Activated CD8-positive, alpha-beta memory T cell treated with anti-CD3 and anti-CD28 coated beads, Interleukin-2, amount 50 U/mL, for 1 hour (primary cell): ENCODE data around the gene B4GALT3.
A peak's percentile ranks its signal among the peaks of the same experiment; 100 is the strongest.

Experiments
- DNase-seq: peaks from one replicate; pipeline ENCODE4 v3.0.0-alpha.2; 2020; ENCODE audit errors: extremely low read depth

Gene B4GALT3

DNA sequence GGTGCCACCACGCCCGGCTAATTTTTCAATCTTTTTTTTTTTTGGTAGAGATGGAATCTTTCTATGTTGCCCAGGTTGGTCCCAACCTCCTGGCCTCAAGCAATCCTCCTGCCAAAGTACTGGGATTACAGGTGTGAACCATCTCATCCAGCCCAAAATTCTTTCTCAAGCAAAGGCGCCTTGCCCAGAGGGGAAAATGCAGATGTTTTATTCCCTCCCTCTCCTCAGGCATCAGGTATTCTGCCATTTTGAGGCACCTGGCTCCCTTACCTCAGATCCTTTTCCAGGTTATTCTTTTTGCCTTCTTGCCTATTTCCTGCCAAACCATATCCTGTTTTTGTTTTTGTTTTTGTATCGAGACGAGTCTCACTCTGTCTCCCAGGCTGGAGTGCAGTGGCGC is 11.1 kb upstream of the B4GALT3 start:
- DNase-seq = no peak

DNA sequence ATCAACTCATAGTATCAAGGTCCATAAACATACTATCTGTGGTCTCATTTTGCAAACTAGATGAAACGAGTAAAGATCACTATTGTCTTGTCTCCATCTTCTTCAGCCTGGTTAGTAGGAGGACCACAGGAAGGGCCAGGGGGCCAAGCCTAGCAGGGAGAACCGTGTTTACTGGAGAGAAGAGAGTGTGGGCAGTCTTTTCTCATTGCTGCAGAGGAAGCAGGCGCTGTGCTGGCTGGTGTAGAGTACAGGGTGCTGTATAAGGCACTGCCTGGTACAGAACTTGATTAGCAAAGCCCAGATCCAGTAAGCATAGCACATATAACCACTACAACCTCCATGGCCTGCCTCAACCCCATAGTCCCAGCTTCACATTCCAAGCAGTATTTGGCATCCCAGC is 10.0 kb upstream of the B4GALT3 start:
- DNase-seq = no peak

- no peak for DNase-seq
These were observed 8.5 kb upstream of the B4GALT3 start for GRCh38 chr1:161185732-161186311.

DNA sequence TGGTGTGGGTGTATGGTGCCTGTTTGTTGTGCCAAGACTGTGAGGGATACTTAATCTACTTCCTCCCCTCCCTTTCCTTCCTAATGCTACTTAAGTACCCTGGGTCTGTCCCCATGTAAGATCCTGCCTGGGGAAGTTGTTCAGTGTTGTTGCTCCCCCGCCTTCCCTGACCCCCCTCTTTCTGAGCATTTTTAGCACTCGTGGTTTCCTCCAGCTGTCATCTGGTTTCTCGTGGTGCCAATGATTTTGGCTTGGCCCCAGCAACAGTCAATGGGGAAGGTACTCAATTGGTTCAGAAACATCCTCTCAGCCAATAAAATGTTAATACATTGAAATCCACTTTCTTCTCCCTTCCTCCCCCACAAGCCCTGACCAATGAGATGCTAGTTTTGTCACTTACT is 8.0 kb upstream of the B4GALT3 start:
- DNase-seq = peak; percentile 47

DNA sequence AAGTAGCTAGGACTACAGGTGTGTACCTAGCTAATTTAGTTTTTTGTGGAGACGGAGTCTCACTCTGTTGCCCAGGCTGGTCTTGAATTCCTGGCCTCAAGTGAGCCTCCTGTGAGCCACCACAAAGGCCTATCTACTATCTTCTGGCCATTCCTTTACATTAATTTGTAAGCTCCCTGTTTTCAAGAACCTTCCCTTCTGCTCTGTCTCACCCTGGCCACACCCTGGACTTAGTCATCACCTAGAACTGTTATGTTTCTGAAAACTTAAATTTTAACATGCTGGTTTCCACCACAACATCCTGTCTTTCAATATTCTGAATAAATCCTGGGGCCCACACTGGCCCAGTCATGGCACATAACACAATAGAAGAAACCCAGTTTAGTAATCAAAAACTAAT is 4.9 kb upstream of the B4GALT3 start:
- no peak for DNase-seq

- no peak for DNase-seq
These were observed 3.3 kb upstream of the B4GALT3 start for GRCh38 chr1:161180639-161181038.

DNA sequence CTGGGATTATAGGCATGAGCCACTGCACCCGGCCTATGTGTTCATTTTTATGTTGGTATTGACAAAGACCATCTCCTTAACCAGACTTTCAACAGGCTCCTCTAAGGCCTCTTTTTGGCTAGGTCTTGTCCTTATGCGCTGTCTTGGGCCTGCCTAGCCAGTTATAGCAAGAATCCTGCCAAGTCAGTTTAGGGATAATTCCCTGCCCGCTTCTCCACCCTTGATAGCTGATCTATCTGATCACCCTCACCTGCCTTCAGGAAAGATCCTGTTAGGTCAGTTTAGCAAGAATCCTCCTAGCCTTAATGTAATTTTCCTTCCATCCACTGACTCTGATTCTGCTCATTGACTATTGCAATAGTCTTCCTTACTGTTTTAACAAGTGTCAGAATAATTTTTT is 2.4 kb upstream of the B4GALT3 start:
- DNase-seq = no peak

DNA sequence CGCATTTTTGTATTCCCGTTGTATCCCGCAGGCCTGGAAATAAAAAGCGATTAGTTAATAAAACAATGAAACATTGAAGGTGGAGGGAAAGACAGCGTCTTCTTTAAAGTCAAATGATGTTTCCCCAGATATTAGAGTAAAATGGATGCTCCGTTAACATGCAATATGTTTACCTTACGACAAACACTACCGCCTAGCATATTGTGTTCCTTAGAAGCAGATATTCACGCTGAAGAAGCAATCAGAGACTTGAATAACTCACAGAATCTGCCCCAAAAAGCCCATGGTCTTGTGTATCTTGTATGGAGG is 583 bp upstream of the B4GALT3 start:
- DNase-seq = no peak

DNA sequence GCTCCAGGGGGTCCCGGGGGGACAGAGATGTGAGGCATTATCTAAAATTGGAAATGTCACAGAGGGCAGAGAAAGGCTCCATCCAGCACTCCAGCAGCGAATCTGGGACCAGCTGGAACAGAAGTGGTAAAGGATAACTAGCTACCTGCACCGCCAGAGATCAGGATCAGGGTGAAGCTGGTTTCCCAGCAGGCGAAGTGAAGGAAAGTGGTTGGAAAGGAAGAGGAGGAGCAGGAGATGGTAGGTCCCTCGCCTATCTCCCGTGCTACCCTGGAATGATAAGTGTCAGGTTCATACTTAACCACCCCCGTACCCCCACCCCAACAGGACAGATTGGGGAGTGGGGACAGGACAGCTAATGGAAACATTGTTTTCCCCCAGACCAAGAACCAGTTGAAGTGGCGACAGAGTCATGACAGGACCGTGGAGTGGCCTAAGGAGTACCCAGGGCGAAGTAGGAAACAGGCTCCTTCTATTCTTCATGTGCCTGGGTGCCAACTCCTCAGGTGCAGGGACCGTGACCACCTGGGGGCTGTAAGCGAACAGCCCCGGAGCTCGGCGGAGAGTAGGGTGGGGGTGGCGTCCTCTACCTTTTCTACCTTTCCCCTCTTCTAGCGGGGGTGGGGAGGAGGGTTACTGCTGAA is 717 bp downstream of the B4GALT3 start:
- no peak for DNase-seq

DNA sequence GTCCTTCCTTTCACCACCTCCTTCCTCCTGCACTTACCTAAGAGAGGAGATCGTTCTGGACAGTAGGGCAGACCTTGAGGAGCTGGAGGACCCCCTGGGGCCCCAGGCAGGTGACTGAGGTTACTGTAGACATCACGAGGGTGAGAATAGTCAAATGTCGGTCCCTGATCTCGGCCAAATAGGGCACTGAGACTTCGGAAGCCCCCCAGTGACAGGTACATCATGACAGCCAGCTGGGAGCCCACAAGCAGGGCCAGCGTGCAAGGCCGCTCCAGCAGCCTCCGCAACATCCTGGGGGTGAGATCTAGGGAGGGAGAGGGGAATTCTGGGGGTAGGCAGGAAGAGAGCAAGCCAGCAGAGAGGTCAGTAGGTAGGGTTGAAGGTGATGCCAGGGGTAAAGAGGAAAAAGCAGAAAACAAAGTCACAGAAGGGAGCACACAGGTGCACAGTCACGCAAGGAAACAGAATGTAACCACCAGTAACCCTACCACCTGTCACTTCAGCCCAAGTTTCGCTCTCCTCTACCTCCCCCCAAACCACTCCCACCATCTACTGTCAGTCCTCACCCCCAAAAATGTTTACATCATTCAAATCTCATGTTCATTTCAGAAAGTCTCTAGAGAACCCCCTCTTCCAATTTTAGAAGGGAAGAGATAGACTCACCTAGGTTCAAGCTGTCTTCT is 1.4 kb downstream of the B4GALT3 start:
- DNase-seq = no peak

GRCh38 chr1:161174911-161175310 is 2.4 kb downstream of the B4GALT3 start:
- no peak for DNase-seq

DNA sequence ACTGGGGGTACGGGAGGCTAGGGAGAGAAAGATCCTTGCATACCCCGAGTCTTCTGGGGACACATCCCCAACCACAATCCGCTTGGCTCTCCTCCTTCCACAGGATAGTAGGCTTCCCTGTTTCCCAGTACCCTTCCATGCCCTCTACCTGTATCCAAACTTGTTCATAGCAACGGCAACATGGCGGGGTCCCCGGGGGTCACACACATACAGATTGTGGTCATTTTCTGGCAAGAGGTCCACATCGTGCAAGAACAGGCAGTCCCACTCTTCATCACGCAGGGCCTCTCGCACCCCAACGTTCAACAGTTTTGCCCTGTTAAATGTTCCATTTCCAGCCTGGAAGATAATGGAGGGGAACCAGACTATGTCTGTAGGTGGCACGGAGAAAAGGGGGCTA is 3.6 kb downstream of the B4GALT3 start:
- DNase-seq = no peak

- no peak for DNase-seq
These were observed 4.4 kb downstream of the B4GALT3 start for GRCh38 chr1:161172776-161173376.

DNA sequence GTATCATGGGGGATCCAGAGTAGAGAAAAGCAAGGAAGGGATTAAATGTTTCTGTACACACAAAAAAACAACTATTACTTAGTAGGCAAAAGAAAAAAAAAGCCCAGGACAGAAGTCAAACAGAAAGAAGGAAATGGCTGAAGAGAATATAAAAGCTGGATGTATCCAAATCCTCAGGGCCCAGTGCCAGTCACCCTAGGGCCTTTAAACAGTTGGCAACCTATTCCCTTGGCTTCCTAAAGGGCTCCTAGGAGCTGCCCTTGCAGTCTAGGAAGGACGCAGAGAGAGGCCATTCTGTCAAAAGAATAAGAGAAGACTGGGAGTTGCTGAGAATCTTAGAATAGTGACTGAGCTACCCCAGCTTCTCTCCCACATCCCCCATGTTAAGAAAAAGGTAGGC is 5.0 kb downstream of the B4GALT3 start:
- no peak for DNase-seq

- DNase-seq = no peak
These were observed 5.6 kb downstream of the B4GALT3 start for GRCh38 chr1:161171696-161172095.

DNA sequence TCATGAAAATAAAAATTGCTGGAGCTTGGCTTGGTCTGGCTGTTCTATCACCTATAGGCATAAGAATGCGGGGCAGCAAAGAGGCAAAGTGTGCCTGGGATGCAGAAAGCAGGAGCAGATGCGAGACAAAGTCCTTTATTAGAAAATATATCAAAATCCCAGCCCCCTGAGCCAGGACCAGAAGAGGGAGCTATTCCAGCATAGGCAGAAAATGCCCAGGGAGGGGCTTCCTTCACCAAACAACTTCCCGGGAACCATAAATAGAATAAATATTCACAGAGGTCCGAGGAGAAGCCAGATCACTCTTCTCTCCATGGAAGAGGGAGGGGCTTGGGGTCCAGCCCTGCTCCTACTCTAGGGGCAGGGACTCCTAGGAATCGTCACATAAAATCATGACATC is 6.1 kb downstream of the B4GALT3 start:
- DNase-seq = no peak

GRCh38 chr1:161168906-161169305 is 8.4 kb downstream of the B4GALT3 start:
- DNase-seq = no peak

DNA sequence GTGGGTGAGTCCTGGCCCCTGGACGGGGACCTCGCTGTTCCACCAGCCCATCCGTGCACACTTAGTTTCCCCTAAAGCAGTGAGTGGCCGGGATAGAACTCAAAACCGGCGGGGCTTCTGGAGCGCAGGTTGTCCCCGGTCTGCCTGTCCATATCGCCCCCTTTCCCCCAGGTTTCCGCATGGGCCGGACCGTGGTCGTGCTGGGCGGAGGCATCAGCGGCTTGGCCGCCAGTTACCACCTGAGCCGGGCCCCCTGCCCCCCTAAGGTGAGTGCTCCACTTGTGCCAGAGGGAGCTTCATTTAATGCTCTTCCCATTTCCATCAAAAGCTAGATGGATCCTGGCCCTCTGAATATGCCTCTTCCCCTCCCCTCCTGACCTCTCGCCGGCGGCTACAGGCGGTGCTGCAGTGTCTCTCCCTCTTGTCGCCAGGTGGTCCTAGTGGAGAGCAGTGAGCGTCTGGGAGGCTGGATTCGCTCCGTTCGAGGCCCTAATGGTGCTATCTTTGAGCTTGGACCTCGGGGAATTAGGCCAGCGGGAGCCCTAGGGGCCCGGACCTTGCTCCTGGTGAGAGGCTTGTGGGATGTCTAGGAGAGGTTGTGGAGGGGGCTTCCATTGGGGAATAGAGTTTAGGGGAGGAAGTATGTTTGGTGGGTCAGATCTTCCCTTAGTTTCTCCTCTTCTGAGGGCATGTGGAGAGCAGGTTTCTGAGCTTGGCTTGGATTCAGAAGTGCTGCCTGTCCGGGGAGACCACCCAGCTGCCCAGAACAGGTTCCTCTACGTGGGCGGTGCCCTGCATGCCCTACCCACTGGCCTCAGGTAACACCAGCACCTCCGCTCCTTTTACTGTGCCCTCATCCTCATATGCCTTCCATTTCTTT is 10.4 kb downstream of the B4GALT3 start:
- no peak for DNase-seq

DNA sequence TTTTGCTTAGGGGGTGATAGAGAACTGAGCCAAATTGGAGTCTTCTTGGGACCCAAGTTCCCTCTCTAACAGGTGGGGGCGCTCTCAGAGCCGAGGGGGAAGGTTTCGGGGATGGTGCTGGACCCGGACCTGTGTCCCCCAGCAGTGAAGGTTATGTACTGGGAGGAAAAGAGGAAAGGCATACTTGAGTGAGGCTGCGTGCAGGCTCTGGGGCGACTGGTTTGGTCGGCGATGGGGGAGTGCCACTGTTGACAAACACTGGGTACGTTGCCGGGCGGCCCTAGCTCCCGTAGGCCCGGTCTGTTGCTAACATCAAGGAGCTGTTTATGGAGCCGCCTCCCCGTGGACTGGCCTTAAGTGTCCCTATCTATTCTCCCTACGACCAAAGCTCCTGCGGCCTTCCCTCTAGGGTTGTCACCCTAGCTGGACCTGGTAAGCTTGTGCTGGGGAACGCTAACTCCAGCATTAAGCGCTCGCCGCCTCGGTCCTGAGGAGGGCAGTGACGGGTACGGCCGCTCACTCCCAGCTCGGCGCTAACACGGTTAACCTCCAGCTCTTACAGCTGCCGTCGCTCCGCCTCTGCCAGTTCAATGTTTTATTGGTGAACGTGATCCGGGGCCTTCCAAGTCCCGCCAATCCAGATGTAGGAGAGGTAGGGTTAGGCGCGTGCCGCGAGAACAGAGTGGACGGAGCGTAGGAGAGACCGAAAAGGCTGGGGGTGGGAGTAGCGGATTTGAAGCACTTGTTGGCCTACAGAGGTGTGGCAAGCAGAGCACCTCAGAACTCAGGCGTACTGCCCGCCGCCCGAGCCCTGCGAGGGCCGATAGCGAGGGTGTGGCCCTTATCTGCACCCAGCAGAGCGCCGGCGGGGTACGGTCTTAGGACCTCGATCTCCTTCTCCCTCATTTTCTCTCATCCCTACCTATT is 11.3 kb downstream of the B4GALT3 start, which contains the start of gene PPOX:
Gene PPOX (plus strand): TSS at position 685 of the 927 bp plus-strand sequence. CDS start 422 bp downstream, outside the sequence.
- peak; percentile 78 for DNase-seq

DNA sequence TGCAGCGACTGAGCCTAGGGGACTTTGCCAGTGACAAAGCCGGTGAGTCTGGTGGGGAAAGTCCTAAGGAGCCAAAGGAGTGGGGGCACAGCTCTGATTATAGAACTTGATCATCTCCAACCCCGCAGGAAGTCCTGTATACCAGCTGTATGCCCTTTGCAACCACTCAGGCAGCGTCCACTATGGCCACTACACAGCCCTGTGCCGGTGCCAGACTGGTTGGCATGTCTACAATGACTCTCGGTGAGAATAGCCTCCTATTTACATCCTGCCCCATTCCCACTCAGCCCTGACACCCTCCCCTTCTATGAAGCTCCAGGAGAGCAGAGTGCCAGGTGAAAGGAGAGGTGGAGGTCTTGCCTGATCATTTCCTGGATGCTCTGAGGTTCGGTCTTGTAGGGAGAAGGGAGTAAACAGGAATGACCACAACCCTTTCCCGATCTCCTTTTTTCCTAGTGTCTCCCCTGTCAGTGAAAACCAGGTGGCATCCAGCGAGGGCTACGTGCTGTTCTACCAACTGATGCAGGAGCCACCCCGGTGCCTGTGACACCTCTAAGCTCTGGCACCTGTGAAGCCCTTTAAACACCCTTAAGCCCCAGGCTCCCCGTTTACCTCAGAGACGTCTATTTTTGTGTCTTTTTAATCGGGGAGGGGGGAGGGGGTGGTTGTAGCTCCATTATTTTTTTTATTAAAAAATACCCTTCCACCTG is 12.3 kb downstream of the B4GALT3 start:
- DNase-seq = no peak
